Stimulated activated CD4-positive, alpha-beta T cell treated with anti-CD3 and anti-CD28 coated beads, Interleukin-4, amount 100 ng/mL, for 48 hours (primary cell): ENCODE data around the gene NCOA3.
"Not testable (repeated sequence)": the region's sequence is repeated elsewhere in the genome, so short reads cannot be mapped to it uniquely, and the experiment has no call there.

Experiments used
- DNase-seq, 2 donors: peaks; one replicate each; pipeline ENCODE4 v3.0.0-alpha.2; 2020; ENCODE audit warnings: low read depth in 2 of 2

Gene NCOA3

DNA sequence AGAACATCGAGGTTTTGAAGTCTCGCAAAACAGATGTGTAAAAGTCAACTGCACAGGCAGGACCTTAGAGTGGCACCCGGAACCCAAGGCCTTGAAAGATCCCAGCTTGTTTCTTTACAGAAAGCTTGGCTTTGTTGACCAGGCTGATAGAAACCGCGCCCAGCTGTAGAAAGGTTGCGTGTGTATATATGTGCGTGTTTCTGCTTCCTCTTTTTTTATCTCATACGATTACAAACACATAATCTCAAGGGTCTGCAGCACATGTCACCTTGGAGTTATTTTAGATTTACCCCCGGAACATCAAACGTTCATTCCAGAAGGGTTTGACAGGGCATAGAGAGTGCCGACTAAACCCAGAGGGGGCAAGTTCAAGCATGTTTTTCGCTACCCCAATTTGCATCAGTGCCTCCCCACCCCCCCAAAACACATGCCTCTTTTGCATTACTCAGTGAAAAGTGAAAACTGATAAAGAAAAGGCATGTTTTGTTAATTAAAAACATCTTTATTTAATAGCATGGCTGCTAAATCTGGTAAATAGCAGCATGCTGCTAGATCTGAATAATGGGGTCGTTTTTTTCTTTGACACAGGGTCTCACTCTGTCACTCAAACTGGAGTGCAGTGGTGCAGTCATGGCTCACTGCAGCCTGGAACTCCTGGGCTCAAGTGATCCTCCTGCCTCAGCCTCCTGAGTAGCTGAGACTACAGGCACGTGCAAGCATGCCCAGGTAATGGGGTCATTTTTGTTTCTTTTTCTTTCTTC, 33.2 kb upstream of the NCOA3 start:
- DNase-seq: no peak

DNA sequence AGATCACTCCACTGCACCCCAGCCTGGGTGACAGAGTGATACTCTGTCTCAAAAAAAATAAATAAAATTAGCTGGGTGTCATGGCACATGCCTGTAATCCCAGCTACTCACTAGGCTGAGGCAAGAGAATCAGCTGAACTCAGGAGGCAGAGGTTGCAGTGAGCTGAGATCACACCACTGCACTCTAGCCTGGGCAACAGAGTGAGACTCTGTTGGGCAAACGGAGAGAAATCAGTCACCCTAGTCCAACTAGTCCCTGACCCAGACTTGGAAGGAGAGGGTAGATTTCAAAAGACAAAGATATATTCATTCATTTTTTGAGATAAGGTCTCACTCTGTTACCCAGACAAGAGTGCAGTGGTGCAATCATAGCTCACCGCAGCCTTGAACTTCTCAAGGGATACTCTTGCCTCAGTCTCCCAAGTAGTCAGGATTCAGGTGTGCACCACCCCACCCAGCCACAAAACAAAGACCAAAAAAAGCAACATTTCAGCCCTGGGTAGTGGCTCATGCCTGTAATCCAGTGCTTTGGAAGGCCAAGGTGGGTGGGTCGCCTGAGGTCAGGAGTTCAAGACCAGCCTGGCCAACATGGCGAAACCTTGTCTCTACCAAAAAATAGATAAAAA, 26.2 kb upstream of the NCOA3 start:
- DNase-seq: no peak

DNA sequence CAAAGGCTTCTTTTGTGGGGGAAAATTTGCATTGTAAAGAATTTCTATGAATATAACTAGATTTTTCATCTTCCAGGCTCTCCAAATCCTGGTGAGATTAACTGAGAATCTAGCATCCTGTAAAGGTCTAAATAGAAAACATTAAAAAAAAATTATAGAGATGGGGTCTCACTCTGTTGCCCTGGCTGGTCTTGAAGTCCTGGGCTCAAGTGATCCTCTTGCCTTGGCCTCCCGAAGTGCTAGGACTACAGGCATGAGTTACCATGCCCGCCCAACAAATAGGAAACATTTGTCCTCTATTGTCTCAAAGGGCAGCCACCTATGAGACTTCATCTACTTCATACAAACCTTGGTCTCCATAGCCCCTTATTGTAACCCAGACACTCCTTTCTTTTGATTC, 25.2 kb upstream of the NCOA3 start:
- no peak for DNase-seq

- DNase-seq: no peak
Observed at GRCh38 chr20:47479093-47479492, 22.6 kb upstream of the NCOA3 start.

DNA sequence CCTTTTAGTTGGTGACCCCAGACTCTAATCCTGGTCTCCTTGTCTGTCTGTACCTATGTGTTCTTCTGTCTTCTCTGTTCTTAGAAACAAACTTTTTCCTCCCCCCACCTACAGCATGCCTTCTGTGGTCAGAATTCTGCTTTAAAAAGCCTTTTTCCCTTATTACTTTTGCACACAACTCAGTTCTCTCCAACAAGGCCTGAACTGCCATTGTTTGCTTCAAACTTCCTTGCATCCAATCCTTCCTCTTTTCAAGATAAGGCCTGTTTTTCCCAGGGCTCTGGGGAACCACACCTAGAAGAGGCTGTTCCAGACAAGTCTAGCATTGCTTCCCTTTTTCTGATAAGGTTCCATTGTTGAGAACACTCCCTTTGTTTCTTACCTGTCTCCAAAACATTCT, 22.2 kb upstream of the NCOA3 start:
- no peak for DNase-seq

DNA sequence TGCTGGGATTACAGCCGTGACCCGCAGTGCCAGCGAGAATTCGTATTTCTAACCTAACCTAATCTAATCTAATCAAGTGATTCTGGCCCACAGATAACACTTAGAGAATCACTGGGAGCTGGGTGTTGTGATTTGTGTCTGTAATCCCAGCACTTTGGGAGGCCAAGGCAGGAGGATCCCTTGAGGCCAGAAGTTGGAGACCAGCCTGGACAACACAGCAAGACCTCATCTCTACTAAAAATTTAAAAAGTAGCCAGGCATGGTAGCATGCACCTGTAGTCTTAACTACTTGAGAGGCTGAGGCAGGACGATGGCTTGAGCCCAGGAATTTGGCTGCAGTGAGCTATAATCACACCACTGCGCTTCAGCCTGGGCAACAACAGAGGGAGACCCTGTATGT, 21.4 kb upstream of the NCOA3 start:
- no peak for DNase-seq

- DNase-seq: no peak
Observed at GRCh38 chr20:47480705-47481104, 21.0 kb upstream of the NCOA3 start.

DNA sequence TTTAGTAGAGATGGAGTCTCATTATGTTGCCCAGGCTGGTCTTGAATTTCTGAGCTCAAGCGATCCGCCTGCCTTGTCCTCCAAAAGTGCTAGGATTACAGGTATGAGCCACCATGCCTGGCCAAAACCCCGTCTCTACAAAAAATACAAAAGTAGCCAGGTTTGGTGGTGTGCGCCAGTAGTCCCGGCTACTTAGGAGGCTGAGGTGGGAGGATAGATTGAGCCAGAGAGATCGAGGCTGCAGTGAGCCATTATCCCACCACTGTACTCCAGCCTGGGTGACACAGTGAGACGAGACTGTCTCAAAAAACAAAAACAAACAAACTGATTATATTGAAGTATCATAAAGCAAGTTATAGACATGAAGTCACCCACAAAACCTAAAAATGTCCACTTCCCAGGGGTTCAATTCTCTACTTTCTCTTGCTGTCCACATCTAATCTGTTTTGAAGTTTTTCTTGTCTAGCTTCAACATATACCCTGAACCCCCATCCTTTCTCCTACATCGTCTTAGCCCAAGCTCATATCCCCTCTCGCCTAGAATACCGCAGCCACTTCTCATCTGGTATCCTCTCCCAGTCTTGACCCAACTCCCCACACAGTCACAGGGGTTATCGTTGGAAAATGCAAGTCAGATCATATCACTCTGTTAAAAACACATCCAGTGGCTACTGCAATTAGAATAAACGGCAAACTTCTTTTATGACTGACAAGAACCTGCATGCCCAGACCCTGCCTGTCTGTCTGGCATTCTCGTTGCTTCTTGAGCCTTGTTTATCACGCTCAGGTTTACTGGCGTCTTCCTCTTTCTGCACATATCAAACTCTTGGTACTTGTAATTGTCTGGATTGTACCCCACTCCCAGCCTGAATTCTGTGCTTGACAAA, 20.1 kb upstream of the NCOA3 start:
- no peak for DNase-seq

- no peak for DNase-seq
Observed at GRCh38 chr20:47482705-47483104, 19.0 kb upstream of the NCOA3 start.

GRCh38 chr20:47484303-47484702, 17.4 kb upstream of the NCOA3 start:
- DNase-seq: no peak

GRCh38 chr20:47487175-47487917, 14.3 kb upstream of the NCOA3 start:
- DNase-seq: peak; percentile 48 to 58

DNA sequence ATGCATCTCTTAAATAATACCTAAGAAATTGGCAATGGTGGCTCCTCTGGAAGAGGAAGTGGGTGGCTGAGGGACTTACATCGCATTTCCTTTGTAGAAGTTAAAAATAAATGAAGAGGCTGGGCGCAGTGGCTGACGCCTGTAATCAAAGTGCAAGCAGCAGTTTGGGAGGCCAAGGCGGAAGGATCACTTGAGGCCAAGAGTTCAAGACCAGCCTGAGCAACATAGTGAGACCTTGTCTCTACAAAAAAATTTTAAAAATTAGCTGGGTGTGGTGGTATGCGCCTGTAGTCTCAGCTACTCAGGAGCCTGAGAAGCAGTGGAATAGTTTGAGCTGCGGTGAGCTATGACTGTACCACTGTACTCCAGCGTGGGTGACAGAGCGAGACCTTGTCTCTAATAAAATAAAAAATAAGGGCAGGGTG, 12.2 kb upstream of the NCOA3 start:
- no peak for DNase-seq

GRCh38 chr20:47490795-47491194, 10.9 kb upstream of the NCOA3 start:
- no peak for DNase-seq

DNA sequence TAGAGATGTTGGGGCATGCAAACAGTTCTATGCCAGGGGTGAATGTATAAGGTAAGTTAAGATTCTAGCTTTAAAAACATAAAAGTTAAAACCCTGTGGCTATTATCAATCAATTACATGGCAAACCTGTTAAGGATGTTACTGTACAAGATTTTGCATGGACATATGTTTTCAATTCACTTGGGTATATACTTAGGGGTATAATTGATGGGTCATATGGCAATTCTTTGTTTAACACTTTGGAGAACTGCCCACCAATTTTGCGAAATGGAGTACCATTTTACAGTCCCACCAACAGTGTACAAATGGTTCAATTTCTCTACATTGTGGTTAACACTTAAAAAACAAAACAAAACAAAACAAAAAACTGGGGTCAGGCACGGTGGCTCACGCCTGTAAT, 9.4 kb upstream of the NCOA3 start:
- DNase-seq: no peak

GRCh38 chr20:47493175-47493962, 8.3 kb upstream of the NCOA3 start:
- peak; percentile 61 to 63 for DNase-seq

DNA sequence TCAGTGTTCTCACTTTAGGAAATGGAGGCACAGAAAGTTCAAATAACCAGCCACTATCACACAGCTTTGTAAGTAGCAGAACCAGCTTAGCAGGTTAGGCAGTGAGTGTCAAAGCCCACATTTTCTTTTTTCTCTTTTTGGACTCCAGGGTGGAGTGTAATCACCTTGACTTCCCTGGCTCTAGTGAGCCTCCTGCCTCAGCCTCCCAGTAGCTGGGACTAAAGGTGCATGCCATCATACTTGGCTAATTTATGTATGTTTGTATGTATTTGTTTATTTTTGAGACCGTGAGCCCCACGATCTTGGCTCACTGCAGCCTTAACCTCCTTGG, 7.8 kb upstream of the NCOA3 start:
- DNase-seq: no peak

DNA sequence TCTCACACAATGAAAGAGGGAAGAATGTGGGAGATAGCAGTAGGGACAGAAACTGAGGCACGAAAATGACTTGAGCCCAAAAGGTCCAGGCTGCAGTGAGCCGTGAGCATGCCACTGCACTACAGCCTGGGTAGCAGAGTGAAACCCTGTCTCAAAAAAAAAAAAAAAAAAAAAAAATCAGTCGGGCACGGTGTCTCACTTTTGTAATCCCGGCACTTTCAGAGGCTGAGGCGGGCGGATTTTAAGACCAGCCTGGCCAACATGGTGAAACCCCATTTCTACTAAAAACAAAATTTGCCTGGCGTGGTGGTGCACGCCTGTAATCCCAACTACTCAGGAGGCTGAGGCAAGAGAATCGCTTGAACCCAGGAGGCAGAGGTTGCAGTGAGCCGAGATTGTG, 7.1 kb upstream of the NCOA3 start:
- DNase-seq: not testable (repeated sequence)

GRCh38 chr20:47496118-47496517, 5.6 kb upstream of the NCOA3 start:
- no peak for DNase-seq

DNA sequence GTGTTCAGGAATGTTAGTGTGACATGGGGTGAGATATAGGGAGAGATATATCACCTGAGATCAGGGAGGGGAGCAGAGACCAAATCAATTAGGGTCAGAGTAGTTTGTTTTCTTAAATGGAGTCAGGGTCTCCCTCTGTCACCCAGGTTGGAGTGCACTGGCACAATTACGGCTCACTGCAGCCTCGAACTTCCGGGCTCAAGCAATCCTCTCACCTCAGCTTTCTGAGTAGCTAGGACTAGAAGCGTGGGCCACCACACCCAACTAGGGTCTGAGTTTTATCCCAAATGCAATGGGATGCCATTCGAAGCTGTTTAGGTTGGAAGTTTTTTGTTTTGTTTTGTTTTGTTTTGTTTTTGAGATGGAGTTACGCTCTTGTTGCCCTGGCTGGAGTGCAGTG, 3.1 kb upstream of the NCOA3 start:
- no peak for DNase-seq

DNA sequence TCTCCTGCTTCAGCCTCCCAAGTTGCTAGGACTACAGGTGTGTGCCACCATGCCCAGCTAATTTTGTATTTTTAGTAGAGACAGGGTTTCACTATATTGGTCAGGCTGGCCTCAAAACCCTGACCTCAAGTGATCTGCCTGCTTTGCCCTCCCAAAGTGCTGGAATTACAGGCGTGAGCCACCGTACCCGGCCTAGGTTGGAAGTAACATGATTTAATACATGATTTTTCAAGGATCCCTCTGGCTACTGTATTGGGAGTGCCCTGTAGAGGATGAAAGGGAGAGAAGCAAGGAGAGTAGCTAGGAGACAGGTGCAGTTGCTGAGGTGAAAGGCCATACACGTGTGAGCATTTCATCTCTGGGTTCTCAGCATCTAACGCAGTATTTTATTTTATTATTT, 2.6 kb upstream of the NCOA3 start:
- DNase-seq: no peak

DNA sequence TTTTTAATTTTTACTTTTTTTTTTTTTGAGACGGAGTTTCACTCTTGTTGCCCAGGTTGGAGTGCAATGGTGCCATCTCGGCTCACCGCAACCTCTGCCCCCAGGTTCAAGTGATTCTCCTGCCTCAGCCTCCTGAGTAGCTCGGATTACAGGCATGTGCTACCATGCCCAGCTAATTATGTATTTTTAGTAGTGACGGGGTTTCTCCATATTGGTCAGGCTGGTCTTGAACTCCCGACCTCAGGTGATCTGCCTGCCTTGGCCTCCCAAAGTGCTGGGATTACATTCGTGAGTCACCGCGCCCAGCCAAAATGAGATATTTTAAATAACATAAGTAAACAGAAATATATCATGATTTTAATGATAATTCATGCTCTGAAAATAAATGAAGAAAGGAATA, 1.6 kb upstream of the NCOA3 start:
- not testable (repeated sequence) for DNase-seq
